Progenitor cell of endocrine pancreas (in vitro differentiated cells): Measurements from ENCODE around the gene SHE. TPM values are rescaled to one million over a fixed set of nuclear protein-coding genes. Genes with fewer than 3 reads are reported as not detected.

Source experiments
- DNase-seq: peaks from one replicate; pipeline ENCODE4 v3.0.0; 2021; ENCODE audit warnings: low spot score; ENCODE audit not compliant: unreplicated experiment
- H3K27ac Mint-ChIP-seq: 2 replicates; pipeline ENCODE4 v1.8.0; 2021; ENCODE audit warnings: mild to moderate bottlenecking, moderate library complexity, mixed read lengths
- H3K27me3 Mint-ChIP-seq: 2 replicates; pipeline ENCODE4 v1.8.0; 2021; ENCODE audit warnings: mixed read lengths
- H3K36me3 Mint-ChIP-seq: 2 replicates; pipeline ENCODE4 v1.8.0; 2022; ENCODE audit warnings: mixed read lengths; ENCODE audit not compliant: insufficient read depth
- H3K4me1 Mint-ChIP-seq: 2 replicates; pipeline ENCODE4 v1.8.0; 2021; ENCODE audit warnings: low read depth, mixed read lengths
- H3K4me3 Mint-ChIP-seq: 2 replicates; pipeline ENCODE4 v1.8.0; 2021; ENCODE audit warnings: low read depth, mild to moderate bottlenecking, moderate library complexity, mixed read lengths
- H3K9me3 Mint-ChIP-seq: 2 replicates; pipeline ENCODE4 v1.8.0; 2021; ENCODE audit warnings: low read depth, mixed read lengths
- total RNA-seq: library from RNA; stranded (reverse); gene quantifications from 2 replicates; pipeline ENCODE4 v1.2.1, GENCODE V29; 2021
- TF ChIP-seq, protein P1 (sequence below): fragments of 200-600 bp; sonication (generic); IDR thresholded peaks from one replicate; pipeline ENCODE4 v1.5.0; 2021; ENCODE audit warnings: antibody characterized with exemption, mild to moderate bottlenecking; ENCODE audit not compliant: unreplicated experiment

SHE gene
- total RNA-seq, 1 donor from 2014 or later, result not detected

DNA sequence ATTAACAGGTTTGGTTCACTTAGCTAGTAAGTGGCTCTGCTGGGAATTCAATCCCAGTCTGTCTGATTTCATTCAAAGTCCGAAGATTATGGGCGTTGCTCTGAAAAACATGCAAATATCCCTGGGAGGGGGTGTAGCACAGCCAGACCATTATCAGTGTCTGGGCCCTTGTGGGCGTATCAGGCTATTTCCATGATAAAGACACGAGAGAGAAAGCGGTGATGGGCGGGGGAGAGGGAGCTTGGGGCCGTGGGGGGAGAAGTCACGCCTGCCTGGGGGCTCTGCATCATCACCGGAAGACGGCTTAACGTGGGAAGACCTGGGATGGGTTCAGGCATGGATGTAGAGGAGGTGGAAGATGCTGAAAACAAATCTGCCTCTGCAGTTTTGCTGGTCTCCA is 71.3 kb downstream of the SHE start:
- Mint-ChIP-seq H3K4me1 (peaks cover 5% of the 10 kb centered on the region), H3K36me3 (no peaks in the 10 kb centered on the region), H3K4me3 (no peak overlapping the region), H3K27ac (no peak overlapping the region), H3K9me3 (no peaks in the 10 kb centered on the region), H3K27me3 (peaks cover 4% of the 10 kb centered on the region)
- no peak for DNase-seq
- TF ChIP-seq, protein P1, sequence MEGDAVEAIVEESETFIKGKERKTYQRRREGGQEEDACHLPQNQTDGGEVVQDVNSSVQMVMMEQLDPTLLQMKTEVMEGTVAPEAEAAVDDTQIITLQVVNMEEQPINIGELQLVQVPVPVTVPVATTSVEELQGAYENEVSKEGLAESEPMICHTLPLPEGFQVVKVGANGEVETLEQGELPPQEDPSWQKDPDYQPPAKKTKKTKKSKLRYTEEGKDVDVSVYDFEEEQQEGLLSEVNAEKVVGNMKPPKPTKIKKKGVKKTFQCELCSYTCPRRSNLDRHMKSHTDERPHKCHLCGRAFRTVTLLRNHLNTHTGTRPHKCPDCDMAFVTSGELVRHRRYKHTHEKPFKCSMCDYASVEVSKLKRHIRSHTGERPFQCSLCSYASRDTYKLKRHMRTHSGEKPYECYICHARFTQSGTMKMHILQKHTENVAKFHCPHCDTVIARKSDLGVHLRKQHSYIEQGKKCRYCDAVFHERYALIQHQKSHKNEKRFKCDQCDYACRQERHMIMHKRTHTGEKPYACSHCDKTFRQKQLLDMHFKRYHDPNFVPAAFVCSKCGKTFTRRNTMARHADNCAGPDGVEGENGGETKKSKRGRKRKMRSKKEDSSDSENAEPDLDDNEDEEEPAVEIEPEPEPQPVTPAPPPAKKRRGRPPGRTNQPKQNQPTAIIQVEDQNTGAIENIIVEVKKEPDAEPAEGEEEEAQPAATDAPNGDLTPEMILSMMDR, result no peak

DNA sequence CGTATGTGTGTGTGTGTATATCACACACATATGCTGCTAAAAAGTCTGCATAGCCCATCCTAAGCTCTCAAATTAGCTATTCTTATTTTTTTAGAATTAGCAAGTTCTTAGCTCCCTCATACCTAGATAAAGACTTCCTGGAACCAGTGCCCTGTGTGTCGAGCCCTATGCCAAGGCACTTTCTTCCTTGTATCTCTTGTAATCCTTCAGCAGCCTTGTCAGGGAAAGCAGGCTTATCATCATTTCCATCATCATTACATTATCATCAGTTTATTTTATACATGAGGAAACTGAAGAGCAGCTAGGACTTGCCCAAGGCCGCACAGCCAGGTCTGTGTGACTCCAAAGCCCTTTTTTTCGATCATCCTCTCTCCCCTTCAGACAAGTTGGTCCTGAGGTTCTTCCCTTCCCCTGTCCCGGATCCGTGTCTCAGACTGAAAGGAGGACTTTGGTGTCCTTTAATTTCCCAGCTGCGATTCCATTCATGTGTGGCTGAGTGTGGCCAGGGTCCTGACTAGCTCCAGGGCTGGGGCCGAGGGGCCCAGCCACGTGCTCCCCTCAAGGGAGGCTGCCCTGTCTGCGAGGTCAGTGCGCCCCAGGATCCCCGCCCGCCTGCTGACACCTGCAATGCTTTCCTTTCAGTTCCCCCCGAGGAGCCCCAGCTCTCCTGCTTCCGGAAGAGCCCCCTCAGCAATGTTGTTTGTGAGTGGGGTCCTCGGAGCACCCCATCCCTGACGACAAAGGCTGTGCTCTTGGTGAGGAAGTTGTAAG is 72.2 kb downstream of the SHE start:
- no peak overlapping the region for H3K27ac Mint-ChIP-seq
- H3K27me3 Mint-ChIP-seq, result peaks cover 4% of the 10 kb centered on the region
- no peaks in the 10 kb centered on the region for H3K9me3 Mint-ChIP-seq
- TF ChIP-seq, protein P1, result no peak
- H3K36me3 Mint-ChIP-seq, result no peaks in the 10 kb centered on the region
- DNase-seq, result no peak
- peaks cover 5% of the 10 kb centered on the region for H3K4me1 Mint-ChIP-seq
- no peak overlapping the region for H3K4me3 Mint-ChIP-seq

Other genes with a start within 250 kb of the SHE start
- gene HAX1, start 229.8 kb downstream of the SHE start, total RNA-seq, result 51.0 and 52.3 TPM in 2 replicates
- gene AQP10, start 181.3 kb downstream of the SHE start, total RNA-seq, result 0.64 and 0.96 TPM in 2 replicates
- 45.9 and 47.4 TPM in 2 replicates for gene ATP8B2, start 176.9 kb downstream of the SHE start, total RNA-seq
- gene IL6R, start 97.1 kb downstream of the SHE start, total RNA-seq, result 2.0 and 3.1 TPM in 2 replicates
- gene TDRD10, start 193 bp downstream of the SHE start, total RNA-seq, result not detected in 2 replicates
- gene UBE2Q1, start 56.2 kb upstream of the SHE start, total RNA-seq, result 77.2 and 88.3 TPM in 2 replicates
- gene CHRNB2, start 65.4 kb upstream of the SHE start, total RNA-seq, result 2.7 and 3.2 TPM in 2 replicates
- 168 and 179 TPM in 2 replicates for gene ADAR, start 105.8 kb upstream of the SHE start, total RNA-seq